Heart right ventricle (tissue), 16 donors: ENCODE results near the gene SLC39A6. TPM values are rescaled to one million over a fixed set of nuclear protein-coding genes. Genes with fewer than 3 reads are reported as not detected.
"Not testable (repeated sequence)": the region's sequence is repeated elsewhere in the genome, so short reads cannot be mapped to it uniquely, and the experiment has no call there.

Experiments
- ATAC-seq, 8 donors: fragments of 200-7000 bp; cut with Tn5 transposase; one replicate each; pipeline ENCODE4 v1.9.1; 2020; ENCODE audit warnings: mild to moderate bottlenecking in 8 of 8, moderate library complexity in 8 of 8, moderate number of reproducible peaks in 1 of 8
- DNase-seq, 2 donors: peaks; one replicate each; pipeline ENCODE4 v3.0.0-alpha.2; 2020
- H3K27ac ChIP-seq, 10 donors: fragments of 200-600 bp; sonication (generic) in 2 of 10; one replicate each; pipeline versions ENCODE4 v1.5.0 to v1.8.0; 2020 to 2022; ENCODE audit warnings: mild to moderate bottlenecking in 3 of 10
- H3K27me3 ChIP-seq, 7 donors: fragments of 200-600 bp; one replicate each; pipeline ENCODE4 v1.8.0; 2021 to 2022; ENCODE audit warnings: mild to moderate bottlenecking in 2 of 7
- H3K36me3 ChIP-seq, 9 donors: fragments of 200-600 bp; sonication (generic) in 1 of 9; one replicate each; pipeline versions ENCODE4 v1.5.0 to v1.8.0; 2020 to 2022; ENCODE audit warnings: mild to moderate bottlenecking in 2 of 9
- H3K4me1 ChIP-seq, 9 donors: fragments of 200-600 bp; sonication (generic) in 1 of 9; one replicate each; pipeline versions ENCODE4 v1.5.0 to v1.8.0; 2020 to 2022; ENCODE audit warnings: mild to moderate bottlenecking in 4 of 9
- H3K4me3 ChIP-seq, 10 donors: fragments of 200-600 bp; sonication (generic) in 2 of 10; one replicate each; pipeline versions ENCODE4 v1.5.0 to v1.8.0; 2020 to 2022; ENCODE audit warnings: mild to moderate bottlenecking in 7 of 10, moderate library complexity in 2 of 10
- H3K9me3 ChIP-seq, 11 donors: fragments of 200-600 bp in 10 of 11; sonication (generic) in 2 of 11; one replicate each; pipeline versions ENCODE4 v1.5.0 to v1.8.0; 2013 to 2022; ENCODE audit warnings: mild to moderate bottlenecking in 2 of 11, control low read depth in 1 of 11, moderate library complexity in 1 of 11
- WGBS, 2 donors: extraction: QIAGEN DNeasy Blood & Tissue Kit; methylation state at CpG; one replicate each; pipeline ENCODE4 v1.1.7; 2013; ENCODE audit warnings: inconsistent platforms in 1 of 2; 5-methylcytosine and 5-hydroxymethylcytosine counted together
- intact Hi-C, 10 donors: fragments of 100-400 bp; cut with DNase I; formaldehyde crosslinking; loops; one replicate each; pipeline versions ENCODE4 v1.11.1 to v1.14.2; 2022
- polyA plus RNA-seq, 2 donors: library from polyadenylated mRNA; stranded (reverse); fragments of 200-250 nt; gene quantifications; one replicate each; pipeline ENCODE4 v1.2.3, GENCODE V29; 2013
- total RNA-seq, 10 donors: library from RNA; stranded (reverse); fragmentation: NEBNext Ultra II Directional in 3 of 10; extraction: Animal tissue kit (Norgen Biotek cat#: 25700) in 3 of 10; gene quantifications; one replicate each; pipeline versions ENCODE4 v1.2.1 to v1.2.4, GENCODE V29; 2021 to 2023
- TF ChIP-seq, protein P1 (sequence below), 9 donors: fragments of 200-600 bp; sonication (generic) in 2 of 9; IDR thresholded peaks; one replicate each; pipeline versions ENCODE4 v1.5.0 to v1.8.0; 2021 to 2022; ENCODE audit warnings: antibody characterized with exemption in 9 of 9, mild to moderate bottlenecking in 5 of 9, moderate library complexity in 1 of 9
- donor health status: Arrhythmogenic right ventricular cardiomyopathy.
- donor health status: ischemic (EF 13 %, LVEDD 7.1; RV severe dilation, severe dysfunction).
- donor health status: healthy with polysubstance abuse.
- donor health status: DM: no; HTN: yes; CAD: no.
- donor health status: DM: no; HTN: no; CAD: no.
- donor health status: ischemic (EF 25% LVEDD 6.9; RV normal size, moderate dysfunction).
- donor health status: ischemic (EF 25% LVEDD 5.7; RV mildly dilated, moderate dysfunction).
- donor health status: healthy.
- donor health status: DM: yes; HTN: yes; CAD: no.
- donor health status: Ischemic cardiomyopathy.
- donor health status: ischemic (EF 35%, LVEDD 5.7; RV mildly dilated, moderate dysfunction).
- donor health status: nonischemic (EF 11% LVEDD 7.7; RV severe dilation, severe dysfunction).
- donor health status: DM: yes; HTN: yes; CAD: no.
- donor health status: PGD.
- donor health status: ischemic (EF 29% LVEDD 5.4; RV normal size, mild dysfunction).
- donor health status: nonischemic (EF 23%, LVEDD 6.1; RV moderate dilation, normal function).

SLC39A6 gene
- total and polyA plus RNA-seq, 12 donors = 3.5 to 18.4 (median 12.7) TPM

DNA sequence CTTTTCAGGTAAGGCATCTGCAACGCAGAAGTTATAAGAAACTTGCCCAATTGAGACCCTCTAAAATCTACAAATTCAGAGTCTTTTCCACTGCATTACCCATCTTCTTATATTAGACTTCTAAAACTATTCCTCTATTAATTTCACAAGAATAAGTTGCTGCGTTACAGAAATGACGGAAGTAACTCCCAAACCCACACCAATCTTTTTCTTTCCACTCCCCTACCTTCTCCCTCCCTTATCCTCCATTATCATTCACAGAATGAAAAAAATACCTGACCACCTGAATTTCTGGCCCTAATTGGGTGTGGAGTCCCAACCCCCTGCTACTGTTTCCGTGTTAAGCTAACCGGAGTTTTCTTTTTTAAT, 62.5 kb downstream of the SLC39A6 start:
- no peaks in the 10 kb centered on the region for H3K9me3 ChIP-seq
- no peaks in the 10 kb centered on the region for H3K36me3 ChIP-seq
- intact Hi-C loops = loop anchor here in 6 of 10 donors (2.0 to 10.0 kb wide), 5 partner anchors 34 to 94 kb away; partner anchors contain the start of genes ELP2 (in 4 of the 6), SLC39A6 (in 4 of the 6) and RMP24 (in 2 of the 6)
- H3K27me3 ChIP-seq = peaks cover 0 to 7% (median 0%) of the 10 kb centered on the region in 7 donors
- DNase-seq = no peak
- 0 to 1% methylated on average over 5 of the region's 5 CpGs for WGBS, 2 donors
- H3K4me3 ChIP-seq = peak overlapping the region; percentile 80 to 98 (median 87)
- H3K4me1 ChIP-seq = peaks cover 0 to 32% (median 16%) of the 10 kb centered on the region in 9 donors
- ATAC-seq = no peak
- TF ChIP-seq, protein P1, sequence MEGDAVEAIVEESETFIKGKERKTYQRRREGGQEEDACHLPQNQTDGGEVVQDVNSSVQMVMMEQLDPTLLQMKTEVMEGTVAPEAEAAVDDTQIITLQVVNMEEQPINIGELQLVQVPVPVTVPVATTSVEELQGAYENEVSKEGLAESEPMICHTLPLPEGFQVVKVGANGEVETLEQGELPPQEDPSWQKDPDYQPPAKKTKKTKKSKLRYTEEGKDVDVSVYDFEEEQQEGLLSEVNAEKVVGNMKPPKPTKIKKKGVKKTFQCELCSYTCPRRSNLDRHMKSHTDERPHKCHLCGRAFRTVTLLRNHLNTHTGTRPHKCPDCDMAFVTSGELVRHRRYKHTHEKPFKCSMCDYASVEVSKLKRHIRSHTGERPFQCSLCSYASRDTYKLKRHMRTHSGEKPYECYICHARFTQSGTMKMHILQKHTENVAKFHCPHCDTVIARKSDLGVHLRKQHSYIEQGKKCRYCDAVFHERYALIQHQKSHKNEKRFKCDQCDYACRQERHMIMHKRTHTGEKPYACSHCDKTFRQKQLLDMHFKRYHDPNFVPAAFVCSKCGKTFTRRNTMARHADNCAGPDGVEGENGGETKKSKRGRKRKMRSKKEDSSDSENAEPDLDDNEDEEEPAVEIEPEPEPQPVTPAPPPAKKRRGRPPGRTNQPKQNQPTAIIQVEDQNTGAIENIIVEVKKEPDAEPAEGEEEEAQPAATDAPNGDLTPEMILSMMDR (IDR thresholded peaks at IDR 0.05) = no peak
- H3K27ac ChIP-seq = peak overlapping the region in 9 of 10 donors; percentile 85 to 94 (median 90)

DNA sequence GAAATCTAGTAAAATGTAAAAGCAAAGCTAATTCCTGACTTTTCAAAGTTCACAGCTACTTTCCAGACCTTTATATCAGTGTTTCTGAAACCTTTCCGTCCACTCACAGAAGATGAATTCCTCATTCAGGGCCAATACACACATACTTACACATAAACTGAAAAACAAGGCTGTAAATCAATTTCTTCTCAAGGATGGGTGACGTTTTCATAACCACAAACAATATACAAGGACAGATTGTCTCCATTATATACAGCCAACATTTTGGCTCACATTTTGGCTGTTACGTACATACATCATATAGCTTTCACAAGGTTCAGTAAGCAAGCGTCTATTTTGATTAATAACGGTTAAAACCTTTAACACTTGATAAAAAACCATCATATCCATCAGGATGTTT, 63.1 kb downstream of the SLC39A6 start:
- intact Hi-C loops = loop anchor here in 6 of 10 donors (2.0 to 10.0 kb wide), 5 partner anchors 34 to 93 kb away; partner anchors contain the start of genes ELP2 (in 4 of the 6), SLC39A6 (in 4 of the 6) and RMP24 (in 2 of the 6)
- WGBS, 2 donors = 38 to 42% methylated on average over 5 of the region's 5 CpGs

DNA sequence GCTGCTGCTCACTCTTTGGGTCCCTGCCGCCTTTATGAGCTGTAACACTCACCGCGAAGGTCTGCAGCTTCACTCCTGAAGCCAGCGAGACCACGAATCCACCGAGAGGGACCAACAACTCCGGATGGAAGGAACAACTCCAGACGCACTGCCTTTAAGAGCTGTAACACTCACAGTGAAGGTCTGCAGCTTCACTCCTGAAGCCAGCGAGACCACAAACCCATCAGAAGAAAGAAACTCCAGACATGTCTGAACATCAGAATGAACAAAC, 64.4 kb downstream of the SLC39A6 start:
- not testable (repeated sequence) for H3K27me3 ChIP-seq, H3K27ac ChIP-seq, ATAC-seq, DNase-seq, H3K9me3 ChIP-seq, H3K36me3 ChIP-seq, H3K4me3 ChIP-seq
- intact Hi-C loops = loop anchor here in 5 of 10 donors (5.0 to 10.0 kb wide), 3 partner anchors 32 to 90 kb away; partner anchors contain the start of genes ELP2 (in 3 of the 5), SLC39A6 (in 3 of the 5) and RMP24 (in 1 of the 5)
- H3K4me1 ChIP-seq = peaks cover 0 to 32% (median 16%) of the 10 kb centered on the region in 9 donors
- WGBS, 2 donors = 96 to 97% methylated on average over 9 of the region's 9 CpGs

More for the DNA sequence above, 63.1 kb downstream of the SLC39A6 start:
- ATAC-seq = no peak
- Histone ChIP-seq H3K4me3 (peak overlapping the region in 8 of 10 donors; percentile 80 to 98 (median 86)), H3K27me3 (peaks cover 0 to 6% (median 0%) of the 10 kb centered on the region in 7 donors), H3K36me3 (no peaks in the 10 kb centered on the region), H3K4me1 (peaks cover 0 to 32% (median 16%) of the 10 kb centered on the region in 9 donors), H3K27ac (peak overlapping the region in 1 of 10 donors; percentile 90), H3K9me3 (no peaks in the 10 kb centered on the region)
- DNase-seq = no peak
- TF ChIP-seq, protein P1 (IDR thresholded peaks at IDR 0.05) = no peak

- 94 to 97% methylated on average over 31 of the region's 31 CpGs for WGBS, 2 donors
- no peak for DNase-seq
- TF ChIP-seq, protein P1 (IDR thresholded peaks at IDR 0.05) = no peak
Measured at GRCh38 chr18:36064027-36064808, 64.9 kb downstream of the SLC39A6 start.

More at GRCh38 chr18:36064027-36064808, 64.9 kb downstream of the SLC39A6 start:
- H3K27me3 ChIP-seq = no peaks in the 10 kb centered on the region
- no peak for ATAC-seq
- no peak overlapping the region for H3K27ac ChIP-seq
- H3K9me3 ChIP-seq = no peaks in the 10 kb centered on the region
- peaks cover 0 to 32% (median 16%) of the 10 kb centered on the region in 9 donors for H3K4me1 ChIP-seq
- H3K4me3 ChIP-seq = no peak overlapping the region
- H3K36me3 ChIP-seq = no peaks in the 10 kb centered on the region
- intact Hi-C loops = loop anchor here in 1 of 10 donors (10.0 kb wide), 1 partner anchor 89 kb away; the partner anchor contains the start of gene RMP24
